ENCODE results near the gene UNK. TPM values are rescaled to one million over a fixed set of nuclear protein-coding genes. Genes with fewer than 3 reads are reported as not detected.
"Not testable (repeated sequence)": the region's sequence is repeated elsewhere in the genome, so short reads cannot be mapped to it uniquely, and the experiment has no call there.

Gene UNK
- total RNA-seq, 1 experiment from 2014 or later, result 27.8 TPM

DNA sequence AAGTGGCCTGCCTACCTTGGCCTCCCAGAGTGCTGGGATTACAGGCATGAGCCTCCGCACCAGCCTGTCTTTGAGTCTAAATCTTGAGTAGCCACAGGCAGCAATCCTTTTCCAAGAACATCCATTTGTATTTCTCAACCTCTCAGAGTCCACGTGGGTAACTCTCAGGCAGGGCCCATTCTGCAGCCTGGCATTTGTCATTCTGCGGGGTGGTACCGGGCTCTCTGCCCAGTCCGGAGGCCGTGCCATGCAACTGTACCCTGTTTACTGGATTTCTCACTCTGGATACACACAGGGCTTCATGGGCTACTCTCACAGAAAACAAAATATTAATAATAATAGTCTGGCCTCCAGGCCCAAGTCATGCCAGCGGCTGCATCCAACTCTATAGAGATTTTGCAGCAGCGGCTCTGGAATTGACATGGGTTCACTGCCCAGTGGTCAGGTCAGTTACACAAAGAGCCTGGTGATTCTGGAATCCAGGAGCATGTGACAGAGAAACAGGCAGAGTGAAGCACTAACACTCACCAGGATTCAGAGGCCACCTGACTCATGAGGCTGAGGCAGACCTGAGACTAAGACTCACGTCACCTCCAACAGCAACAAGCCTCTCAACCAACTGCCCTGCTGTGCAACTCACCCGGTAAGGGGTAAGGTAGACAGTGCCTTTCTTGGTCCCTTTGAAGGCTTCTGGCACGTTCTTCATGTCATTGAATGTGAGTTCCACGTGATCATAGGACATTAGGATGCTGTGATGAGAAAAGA lies 66.5 kb downstream of the UNK start:
- Histone ChIP-seq H3K4me3 (no peak overlapping the region), H3K9me3 (ENCODE audit: insufficient read depth, low read depth) (no peaks in the 10 kb centered on the region), H3K27ac (no peak overlapping the region), H4K20me1 (ENCODE audit: insufficient read depth) (peaks cover 3% of the 10 kb centered on the region; the same call in 1 of the 2 replicates), H3K36me3 (ENCODE audit: low read depth) (peaks cover 26% of the 10 kb centered on the region), H3K4me1 (replicated peaks; ENCODE audit: insufficient read depth) (peaks cover 38% of the 10 kb centered on the region), H3K79me2 (ENCODE audit: low read depth) (peaks cover 39% of the 10 kb centered on the region), H2AFZ (no peak overlapping the region), H3F3A (ENCODE audit: insufficient read depth, low read depth) (peaks cover 40% of the 10 kb centered on the region), H3K27me3 (ENCODE audit: insufficient read depth, low read depth) (no peaks in the 10 kb centered on the region), H3K9me2 (ENCODE audit: insufficient read depth) (no peaks in the 10 kb centered on the region), H3K4me2 (no peak overlapping the region)
- BruUV-seq (replicated peaks), result no TSS peak
- TF ChIP-seq, protein P1, sequence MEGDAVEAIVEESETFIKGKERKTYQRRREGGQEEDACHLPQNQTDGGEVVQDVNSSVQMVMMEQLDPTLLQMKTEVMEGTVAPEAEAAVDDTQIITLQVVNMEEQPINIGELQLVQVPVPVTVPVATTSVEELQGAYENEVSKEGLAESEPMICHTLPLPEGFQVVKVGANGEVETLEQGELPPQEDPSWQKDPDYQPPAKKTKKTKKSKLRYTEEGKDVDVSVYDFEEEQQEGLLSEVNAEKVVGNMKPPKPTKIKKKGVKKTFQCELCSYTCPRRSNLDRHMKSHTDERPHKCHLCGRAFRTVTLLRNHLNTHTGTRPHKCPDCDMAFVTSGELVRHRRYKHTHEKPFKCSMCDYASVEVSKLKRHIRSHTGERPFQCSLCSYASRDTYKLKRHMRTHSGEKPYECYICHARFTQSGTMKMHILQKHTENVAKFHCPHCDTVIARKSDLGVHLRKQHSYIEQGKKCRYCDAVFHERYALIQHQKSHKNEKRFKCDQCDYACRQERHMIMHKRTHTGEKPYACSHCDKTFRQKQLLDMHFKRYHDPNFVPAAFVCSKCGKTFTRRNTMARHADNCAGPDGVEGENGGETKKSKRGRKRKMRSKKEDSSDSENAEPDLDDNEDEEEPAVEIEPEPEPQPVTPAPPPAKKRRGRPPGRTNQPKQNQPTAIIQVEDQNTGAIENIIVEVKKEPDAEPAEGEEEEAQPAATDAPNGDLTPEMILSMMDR (conservative IDR thresholded peaks at IDR 0.05), result no peak
- TF ChIP-seq EZH2 (IDR thresholded peaks at IDR 0.05; ENCODE audit: low read depth), result no peak
- intact Hi-C loops (cut with micrococcal nuclease; ENCODE audit: unreplicated experiment), result no loop called here
- no peak for DNase-seq
- CTCF ChIA-PET, result no interaction called here
- POLR2A ChIA-PET (ENCODE audit: unreplicated experiment), result no interaction called here

DNA sequence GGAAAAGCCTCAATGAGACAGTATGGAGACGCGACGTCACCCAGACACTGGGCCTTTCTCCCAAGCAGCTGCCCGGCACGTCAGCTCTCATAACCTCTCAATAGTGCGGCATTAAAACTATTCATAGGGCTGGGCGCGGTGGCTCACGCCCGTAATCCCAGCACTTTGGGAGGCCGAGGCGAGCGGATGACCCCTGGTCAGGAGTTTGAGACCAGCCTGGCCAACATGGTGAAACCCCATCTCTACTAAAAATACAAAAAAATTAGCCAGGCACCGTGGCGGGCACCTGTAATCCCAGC lies 67.0 kb downstream of the UNK start:
- H3K9me2 ChIP-seq (ENCODE audit: insufficient read depth); H2AFZ ChIP-seq; H3K9me3 ChIP-seq (ENCODE audit: insufficient read depth, low read depth); POLR2A ChIA-PET (ENCODE audit: unreplicated experiment); H3K27ac ChIP-seq; intact Hi-C loops (cut with micrococcal nuclease; ENCODE audit: unreplicated experiment); CTCF ChIA-PET; BruUV-seq (replicated peaks); H3K27me3 ChIP-seq (ENCODE audit: insufficient read depth, low read depth); H3K4me2 ChIP-seq; H4K20me1 ChIP-seq (ENCODE audit: insufficient read depth); DNase-seq; H3K4me3 ChIP-seq: not testable (repeated sequence)
- H3K79me2 ChIP-seq (ENCODE audit: low read depth), result peaks cover 39% of the 10 kb centered on the region
- H3K4me1 ChIP-seq (replicated peaks; ENCODE audit: insufficient read depth), result peaks cover 37% of the 10 kb centered on the region
- H3K36me3 ChIP-seq (ENCODE audit: low read depth), result peaks cover 26% of the 10 kb centered on the region
- H3F3A ChIP-seq (ENCODE audit: insufficient read depth, low read depth), result peaks cover 39% of the 10 kb centered on the region

DNA sequence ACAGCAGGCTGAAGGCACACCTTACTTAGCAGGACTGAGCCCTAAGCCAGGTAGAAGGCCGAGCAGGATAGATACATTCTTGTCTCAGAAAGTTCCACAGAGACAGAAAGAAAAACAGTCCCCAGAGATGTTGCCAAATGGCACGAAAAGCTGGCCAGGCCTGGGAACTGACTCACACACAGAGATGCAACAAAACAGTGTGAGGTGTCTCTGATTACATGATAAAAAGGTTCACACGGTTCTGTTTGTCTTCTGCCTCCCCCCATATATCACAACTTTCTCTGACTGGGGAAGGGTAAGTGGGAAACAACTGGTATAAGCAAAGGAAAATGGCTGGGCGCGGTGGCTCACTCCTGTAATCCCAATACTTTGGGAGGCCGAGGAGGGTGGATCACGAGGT lies 68.8 kb downstream of the UNK start:
- no peaks in the 10 kb centered on the region for H3K9me3 ChIP-seq (ENCODE audit: insufficient read depth, low read depth)
- TF ChIP-seq, protein P1 (conservative IDR thresholded peaks at IDR 0.05), result no peak
- TF ChIP-seq EZH2 (IDR thresholded peaks at IDR 0.05; ENCODE audit: low read depth), result no peak

More for the DNA sequence above, 68.8 kb downstream of the UNK start:
- intact Hi-C loops (cut with micrococcal nuclease; ENCODE audit: unreplicated experiment), result no loop called here
- Histone ChIP-seq H3K9me2 (ENCODE audit: insufficient read depth) (no peaks in the 10 kb centered on the region), H3K4me2 (peak overlapping the region; percentile 88), H3K4me3 (no peak overlapping the region; the same call in 1 of the 2 replicates), H3K27ac (peak overlapping the region; percentile 79), H4K20me1 (ENCODE audit: insufficient read depth) (peaks cover 3% of the 10 kb centered on the region; the same call in 1 of the 2 replicates), H3K4me1 (replicated peaks; ENCODE audit: insufficient read depth) (peaks cover 23% of the 10 kb centered on the region), H3K36me3 (ENCODE audit: low read depth) (peaks cover 15% of the 10 kb centered on the region), H3K79me2 (ENCODE audit: low read depth) (peaks cover 39% of the 10 kb centered on the region), H3K27me3 (ENCODE audit: insufficient read depth, low read depth) (no peaks in the 10 kb centered on the region), H3F3A (ENCODE audit: insufficient read depth, low read depth) (peaks cover 29% of the 10 kb centered on the region), H2AFZ (no peak overlapping the region)
- peak; percentile 50 to 85 for DNase-seq
- ChIA-PET POLR2A (ENCODE audit: unreplicated experiment) (interaction anchor here (0.5 to 2.0 kb wide), 6 partner anchors 19 to 77 kb away, joined by 3 to 9 read pairs (median 6); no protein-coding TSS in a partner anchor), CTCF (interaction anchor here (0.8 kb wide), 1 partner anchor 220 kb away, joined by 3 read pairs; no protein-coding TSS in a partner anchor)
- no TSS peak for BruUV-seq (replicated peaks)
